HG02885 (cell line): ENCODE results near the gene GTF2I.
"Not testable (repeated sequence)": the region's sequence is repeated elsewhere in the genome, so short reads cannot be mapped to it uniquely, and the experiment has no call there.

ENCODE experiments used
- ATAC-seq: cut with Tn5 transposase; IDR thresholded peaks from one replicate; pipeline ENCODE4 v1.9.1; 2021; ENCODE audit warnings: mild to moderate bottlenecking; ENCODE audit not compliant: unreplicated experiment, poor library complexity

GTF2I gene

GRCh38 chr7:74657692-74658177 lies at the start of gene GTF2I:
Gene GTF2I, plus strand, starts transcription at chr7:74657718. Its CDS starts 31,411 bp downstream, at chr7:74689129.
- ATAC-seq, result peak; percentile 11

- no peak for ATAC-seq
Measured at GRCh38 chr7:74612015-74612829, 45.3 kb upstream of the GTF2I start.

DNA sequence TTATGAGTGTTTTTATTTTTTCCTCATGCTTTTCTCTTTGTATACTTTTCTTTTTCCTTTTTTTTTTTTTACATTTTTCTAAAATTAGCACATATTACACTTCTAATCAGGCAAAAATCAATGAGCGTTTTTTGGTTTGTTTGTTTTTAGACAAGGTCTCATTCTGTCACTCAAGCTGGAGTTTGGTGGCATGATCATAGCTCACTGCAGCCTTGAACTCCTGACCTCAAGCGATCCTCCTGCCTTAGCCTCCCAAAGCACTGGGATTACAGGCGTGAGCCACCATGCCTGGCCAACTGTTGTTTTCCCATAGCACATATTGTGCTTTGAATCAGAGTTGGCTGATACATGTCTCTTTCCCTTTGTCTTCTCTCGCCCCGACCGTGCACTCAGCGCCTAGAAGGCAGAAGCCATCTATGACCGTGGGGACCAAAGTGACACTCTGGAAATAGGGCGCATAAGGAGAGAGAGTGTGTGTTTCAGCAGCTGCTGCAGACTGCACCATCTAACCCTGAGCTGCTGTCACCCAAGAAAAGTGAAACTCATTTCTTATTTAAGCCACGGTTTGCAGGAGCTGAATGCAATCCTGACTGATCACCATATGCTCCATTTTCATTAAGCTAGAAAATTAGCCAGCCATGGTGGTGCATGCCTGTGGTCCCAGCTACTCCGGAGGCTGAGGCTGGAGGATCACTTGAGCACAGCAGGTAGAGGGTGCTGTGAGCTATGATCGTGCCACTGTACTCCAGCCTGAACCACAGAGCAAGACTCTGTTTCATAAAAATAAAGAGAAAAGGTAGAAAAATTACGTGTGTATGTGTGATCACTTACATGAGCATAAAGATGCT lies 41.4 kb upstream of the GTF2I start:
- no peak for ATAC-seq

GRCh38 chr7:74617180-74617744 lies 40.3 kb upstream of the GTF2I start:
- ATAC-seq, result no peak

- no peak for ATAC-seq
Measured at GRCh38 chr7:74619235-74619860, 38.2 kb upstream of the GTF2I start.

- no peak for ATAC-seq
Measured at GRCh38 chr7:74622228-74622749, 35.2 kb upstream of the GTF2I start.

- no peak for ATAC-seq
Measured at GRCh38 chr7:74623135-74623534, 34.4 kb upstream of the GTF2I start.

- no peak for ATAC-seq
Measured at GRCh38 chr7:74625446-74625845, 32.1 kb upstream of the GTF2I start.

- no peak for ATAC-seq
Measured at GRCh38 chr7:74627661-74628411, 29.7 kb upstream of the GTF2I start.

DNA sequence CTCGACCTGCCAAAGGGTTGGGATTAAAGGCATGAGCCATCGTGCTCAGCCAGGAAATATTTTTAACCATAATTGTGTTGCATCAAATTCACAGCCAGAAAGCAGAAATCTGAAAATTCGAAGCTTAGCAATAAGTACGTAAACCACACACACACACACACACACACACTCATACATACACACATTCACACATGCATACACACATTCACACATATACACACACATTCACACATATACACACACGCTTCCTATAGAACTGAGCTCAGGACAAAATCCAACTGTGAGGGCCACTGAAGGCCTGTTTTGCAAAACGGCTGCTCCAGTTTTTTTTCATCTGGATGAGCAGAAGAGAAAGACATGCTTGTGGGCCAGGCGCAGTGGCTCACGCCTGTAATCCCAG lies 25.0 kb upstream of the GTF2I start:
- no peak for ATAC-seq

GRCh38 chr7:74633451-74633921 lies 24.0 kb upstream of the GTF2I start:
- no peak for ATAC-seq

DNA sequence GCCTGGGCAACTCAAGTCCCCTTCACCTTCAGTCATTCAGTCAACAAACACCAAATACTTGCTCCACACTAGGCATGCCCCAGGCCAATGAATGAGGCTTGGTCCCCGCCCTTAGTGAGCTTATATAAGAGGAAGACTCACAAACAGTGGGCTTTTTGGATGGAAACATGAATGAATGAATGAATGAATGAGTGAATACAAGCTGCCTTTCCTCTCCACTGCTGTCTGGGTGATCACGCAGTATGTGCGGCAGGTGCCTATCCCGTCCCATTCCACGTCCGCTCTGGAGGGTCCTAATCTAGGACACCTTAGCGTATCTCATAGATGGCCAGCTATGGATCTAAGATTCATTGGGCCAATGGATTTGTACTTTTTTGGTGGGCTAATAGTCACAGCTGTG lies 19.8 kb upstream of the GTF2I start:
- no peak for ATAC-seq

DNA sequence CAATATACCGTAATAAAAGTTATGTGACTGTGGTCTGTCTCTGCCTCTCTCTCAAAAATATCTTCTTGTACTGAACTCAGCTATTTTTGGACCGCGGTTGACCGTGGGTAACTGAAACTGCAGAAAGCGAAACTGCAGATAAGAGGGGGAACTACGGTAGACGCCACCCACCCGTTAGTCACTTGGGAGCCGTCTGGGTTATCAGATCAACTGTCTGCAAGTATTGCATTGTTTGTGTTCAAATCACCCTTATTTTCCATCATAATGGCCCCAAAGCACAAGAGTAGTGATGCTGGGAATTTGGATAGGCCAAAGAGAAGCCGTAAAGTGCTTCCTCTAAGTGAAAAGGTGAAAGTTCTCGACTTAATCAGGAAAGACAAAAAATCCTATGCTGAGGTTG lies 7.5 kb upstream of the GTF2I start:
- ATAC-seq, result peak; percentile 91

DNA sequence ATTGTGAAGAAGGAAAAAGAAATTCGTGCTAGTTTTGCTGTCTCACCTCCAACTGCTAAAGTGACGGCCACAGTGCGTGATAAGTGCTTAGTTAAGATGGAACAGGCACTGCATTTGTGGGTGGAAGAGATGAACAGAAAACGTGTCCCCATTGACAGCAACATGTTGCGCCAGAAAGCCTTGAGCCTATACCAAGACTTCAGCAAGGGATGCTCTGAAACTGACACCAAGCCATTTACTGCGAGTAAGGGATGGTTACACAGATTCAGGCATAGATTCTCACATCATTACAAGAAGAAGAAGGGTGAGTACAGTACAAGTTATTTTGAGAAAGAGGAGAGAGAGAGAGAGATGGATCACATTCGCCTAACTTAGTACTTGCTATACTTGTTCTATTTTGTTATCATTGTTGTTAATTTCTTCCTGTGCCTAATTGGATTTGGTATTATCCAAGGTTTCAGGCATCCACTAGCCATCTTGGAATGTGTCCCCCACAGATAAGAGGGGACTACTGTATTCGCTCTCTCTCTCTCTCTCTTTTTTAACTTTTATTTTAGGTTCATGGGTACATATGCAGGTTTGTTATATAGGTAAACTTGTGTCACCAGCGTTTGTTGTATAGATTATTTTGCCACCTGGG lies 6.9 kb upstream of the GTF2I start:
- ATAC-seq, result peak; percentile 58

DNA sequence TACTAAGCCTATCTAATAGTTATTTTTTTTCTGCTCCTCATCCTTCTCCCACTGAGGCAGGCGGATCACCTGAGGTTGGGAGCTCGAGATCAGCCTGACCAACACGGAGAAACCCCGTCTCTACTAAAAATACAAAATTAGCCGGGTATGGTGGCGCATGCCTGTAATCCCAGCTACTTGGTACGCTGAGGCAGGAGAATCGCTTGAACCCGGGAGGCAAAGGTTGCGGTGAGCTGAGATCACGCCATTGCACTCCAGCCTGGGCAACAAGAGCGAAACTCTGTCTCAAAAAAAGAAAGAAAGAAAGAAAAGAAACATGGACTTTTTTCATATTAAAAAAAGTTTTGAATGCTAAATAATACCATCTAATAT lies 6.4 kb upstream of the GTF2I start:
- not testable (repeated sequence) for ATAC-seq

- ATAC-seq, result no peak
Measured at GRCh38 chr7:74653686-74654181, 3.8 kb upstream of the GTF2I start.

DNA sequence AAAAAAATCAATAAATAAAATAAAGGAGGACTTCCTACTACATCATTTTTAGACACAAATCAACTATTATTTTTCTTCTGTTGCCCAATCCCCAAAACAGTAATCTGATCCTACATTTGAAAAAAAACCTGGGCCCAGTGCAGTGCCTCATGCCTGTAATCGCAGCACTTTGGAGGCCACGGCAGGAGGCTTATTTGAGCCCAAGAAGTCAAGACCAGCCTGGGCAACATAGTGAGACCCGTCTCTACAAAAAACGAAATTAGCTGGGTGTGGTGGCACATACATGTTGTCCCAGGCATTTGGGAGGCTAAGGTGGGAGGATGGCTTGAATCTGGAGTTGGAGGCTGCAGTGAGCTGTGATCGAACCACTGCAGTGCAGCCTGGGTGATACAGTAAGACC lies 2.7 kb upstream of the GTF2I start:
- no peak for ATAC-seq

DNA sequence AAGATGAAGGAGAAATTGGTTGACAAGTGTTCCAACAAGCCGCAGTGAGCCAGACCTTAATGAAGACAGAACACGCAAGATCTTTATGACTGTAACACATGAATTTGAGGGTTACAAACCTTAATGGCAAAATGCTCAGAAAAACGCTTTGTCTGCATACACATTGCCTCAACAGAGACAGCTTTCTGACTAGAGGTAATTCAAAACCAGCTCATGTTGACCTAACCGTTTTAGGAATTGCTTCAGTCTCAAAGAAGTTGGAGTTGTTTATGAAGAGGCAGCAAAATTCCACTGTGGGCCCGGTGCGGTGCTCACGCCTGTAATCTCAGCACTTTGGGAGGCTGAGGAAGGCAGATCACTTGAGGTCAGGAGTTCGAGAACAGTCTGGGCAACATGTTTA lies 2.2 kb upstream of the GTF2I start:
- no peak for ATAC-seq
